Measurements from ENCODE around the gene MRGPRE. TPM values are rescaled to one million over a fixed set of nuclear protein-coding genes. Genes with fewer than 3 reads are reported as not detected.

The MRGPRE gene
- polyA plus RNA-seq, 1 donor (not counting 4 experiments of a cell fraction or from before 2014, with no cell fraction given) = not detected

- dilution Hi-C loops (cut with MboI; ENCODE audit: extremely low pct_ligation_motif_present, low sequenced_read_pairs) = no loop called here
- H3K27me3 ChIP-seq (ENCODE audit: control insufficient read depth, extremely low read depth, insufficient read depth, low read length) = peaks cover 22% of the 10 kb centered on the region
These were observed 38.7 kb downstream of the MRGPRE start for GRCh38 chr11:3193373-3194015.

GRCh38 chr11:3192511-3193372 is 39.5 kb downstream of the MRGPRE start:
- Histone ChIP-seq H3K27me3 (ENCODE audit: control insufficient read depth, extremely low read depth, insufficient read depth, low read length) (peaks cover 22% of the 10 kb centered on the region), H3K4me2 (ENCODE audit: control insufficient read depth, extremely low read depth, insufficient read depth, low read depth, low read length) (no peak overlapping the region), H3K4me1 (ENCODE audit: control insufficient read depth, extremely low read depth, insufficient read depth, low read length) (no peaks in the 10 kb centered on the region), H3K9me1 (ENCODE audit: control insufficient read depth, extremely low read depth, insufficient read depth, low read length) (no peaks in the 10 kb centered on the region), H3K4me3 (ENCODE audit: control insufficient read depth in 2 of 3, extremely low read depth in 1 of 3, insufficient read depth in 2 of 3, low read depth in 1 of 3, low read length in 3 of 3) (no peak overlapping the region), H4K20me1 (ENCODE audit: control insufficient read depth, extremely low read depth, insufficient read depth, low read length) (no peaks in the 10 kb centered on the region), H2AFZ (ENCODE audit: control insufficient read depth, low read length) (no peak overlapping the region), H3K27ac (ENCODE audit: control insufficient read depth, insufficient read depth, low read length) (no peak overlapping the region), H3K79me2 (ENCODE audit: control insufficient read depth, insufficient read depth, low read length) (no peaks in the 10 kb centered on the region), H3K36me3 (ENCODE audit: control insufficient read depth in 2 of 2, extremely low read depth in 1 of 2, insufficient read depth in 2 of 2, low read length in 2 of 2) (no peaks in the 10 kb centered on the region), H3K9me3 (ENCODE audit: control insufficient read depth, low read depth, low read length) (no peaks in the 10 kb centered on the region), H3K9ac (ENCODE audit: control insufficient read depth, extremely low read depth, insufficient read depth, low read length) (no peak overlapping the region)
- TF ChIP-seq CTCF (optimal IDR thresholded peaks at IDR 0.05 in 1 of 3, IDR thresholded peaks at IDR 0.05 in 1 of 3, conservative IDR thresholded peaks at IDR 0.05 in 1 of 3; ENCODE audit: extremely low read depth in 1 of 3, insufficient read depth in 2 of 3, low read length in 3 of 3) = no peak
- no peak for TF ChIP-seq EZH2 (IDR thresholded peaks at IDR 0.05; ENCODE audit: low read length)
- dilution Hi-C loops (cut with MboI; ENCODE audit: extremely low pct_ligation_motif_present, low sequenced_read_pairs) = no loop called here
- FAIRE-seq (no peak), DNase-seq (ENCODE audit: low read depth, low spot score) (no peak)

More at GRCh38 chr11:3193373-3194015, 38.7 kb downstream of the MRGPRE start:
- Histone ChIP-seq H3K4me1 (ENCODE audit: control insufficient read depth, extremely low read depth, insufficient read depth, low read length) (no peaks in the 10 kb centered on the region), H3K27ac (ENCODE audit: control insufficient read depth, insufficient read depth, low read length) (no peak overlapping the region), H3K79me2 (ENCODE audit: control insufficient read depth, insufficient read depth, low read length) (no peaks in the 10 kb centered on the region), H2AFZ (ENCODE audit: control insufficient read depth, low read length) (no peak overlapping the region), H3K4me2 (ENCODE audit: control insufficient read depth, extremely low read depth, insufficient read depth, low read depth, low read length) (no peak overlapping the region), H3K9me1 (ENCODE audit: control insufficient read depth, extremely low read depth, insufficient read depth, low read length) (no peaks in the 10 kb centered on the region), H3K9ac (ENCODE audit: control insufficient read depth, extremely low read depth, insufficient read depth, low read length) (no peak overlapping the region), H3K4me3 (ENCODE audit: control insufficient read depth in 2 of 3, extremely low read depth in 1 of 3, insufficient read depth in 2 of 3, low read depth in 1 of 3, low read length in 3 of 3) (no peak overlapping the region), H4K20me1 (ENCODE audit: control insufficient read depth, extremely low read depth, insufficient read depth, low read length) (no peaks in the 10 kb centered on the region), H3K36me3 (ENCODE audit: control insufficient read depth in 2 of 2, extremely low read depth in 1 of 2, insufficient read depth in 2 of 2, low read length in 2 of 2) (no peaks in the 10 kb centered on the region), H3K9me3 (ENCODE audit: control insufficient read depth, low read depth, low read length) (no peaks in the 10 kb centered on the region)
- TF ChIP-seq EZH2 (IDR thresholded peaks at IDR 0.05; ENCODE audit: low read length) (no peak), CTCF (optimal IDR thresholded peaks at IDR 0.05 in 1 of 3, IDR thresholded peaks at IDR 0.05 in 1 of 3, conservative IDR thresholded peaks at IDR 0.05 in 1 of 3; ENCODE audit: extremely low read depth in 1 of 3, insufficient read depth in 2 of 3, low read length in 3 of 3) (no peak)
- no peak for DNase-seq (ENCODE audit: low read depth, low spot score)
- FAIRE-seq = no peak

Data from keratinocyte (primary cell).